ENCODE measurements around the gene SIRT3.
A peak's percentile ranks its signal among the peaks of the same experiment; 100 is the strongest.

SIRT3 gene

GRCh38 chr11:235997-236773, at the start of gene SIRT3:
TSS of gene SIRT3 (minus strand) at chr11:236342. CDS start at chr11:236328, 14 bp downstream.
- DNase-seq (ENCODE audit: low read depth, low spot score) = peak; percentile 40

GRCh38 chr11:285894-286220, 49.7 kb upstream of the SIRT3 start:
- DNase-seq (ENCODE audit: low read depth, low spot score) = no peak

DNA sequence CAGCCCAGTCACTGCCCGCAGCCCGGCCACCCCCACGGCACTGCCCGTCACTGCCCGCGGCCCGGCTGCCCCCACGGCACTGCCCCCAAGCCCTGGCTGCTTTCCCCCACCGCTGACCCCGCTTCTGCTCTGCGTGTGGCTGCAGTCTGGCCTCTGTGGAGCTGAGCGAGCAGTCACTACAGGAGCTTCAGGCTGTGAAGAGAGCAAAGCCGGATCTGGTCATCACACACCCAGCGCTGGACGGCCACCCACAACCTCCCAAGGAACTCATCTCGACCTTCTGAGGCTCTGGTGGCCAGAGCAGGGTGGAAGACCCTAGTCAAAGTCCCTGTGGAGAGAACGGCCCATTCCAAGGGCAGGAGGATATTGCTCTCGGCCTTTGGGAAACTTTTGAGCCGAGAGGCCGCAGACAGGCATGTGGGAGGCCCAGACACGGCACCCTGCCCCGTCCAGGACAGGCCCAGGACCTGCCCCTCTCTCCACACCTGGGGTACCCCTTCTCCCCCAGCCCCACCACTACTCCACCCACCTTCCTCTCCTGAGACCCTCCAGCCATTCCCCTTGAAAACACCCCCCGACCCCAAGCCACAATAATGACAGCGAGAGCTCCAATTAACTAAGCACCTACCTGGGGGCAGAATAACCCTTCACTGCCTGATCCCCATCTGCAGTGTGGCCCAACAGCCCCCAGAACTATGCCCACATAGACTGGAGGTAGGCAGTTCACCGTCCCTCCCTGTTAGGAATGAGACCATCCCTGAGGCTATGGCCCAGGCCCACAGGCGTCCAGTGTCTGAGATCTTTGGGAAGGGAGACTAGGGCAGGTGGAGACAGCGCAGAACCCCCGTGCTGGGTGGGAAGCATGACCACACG, 49.1 kb upstream of the SIRT3 start:
- no peak for DNase-seq (ENCODE audit: low read depth, low spot score)

DNA sequence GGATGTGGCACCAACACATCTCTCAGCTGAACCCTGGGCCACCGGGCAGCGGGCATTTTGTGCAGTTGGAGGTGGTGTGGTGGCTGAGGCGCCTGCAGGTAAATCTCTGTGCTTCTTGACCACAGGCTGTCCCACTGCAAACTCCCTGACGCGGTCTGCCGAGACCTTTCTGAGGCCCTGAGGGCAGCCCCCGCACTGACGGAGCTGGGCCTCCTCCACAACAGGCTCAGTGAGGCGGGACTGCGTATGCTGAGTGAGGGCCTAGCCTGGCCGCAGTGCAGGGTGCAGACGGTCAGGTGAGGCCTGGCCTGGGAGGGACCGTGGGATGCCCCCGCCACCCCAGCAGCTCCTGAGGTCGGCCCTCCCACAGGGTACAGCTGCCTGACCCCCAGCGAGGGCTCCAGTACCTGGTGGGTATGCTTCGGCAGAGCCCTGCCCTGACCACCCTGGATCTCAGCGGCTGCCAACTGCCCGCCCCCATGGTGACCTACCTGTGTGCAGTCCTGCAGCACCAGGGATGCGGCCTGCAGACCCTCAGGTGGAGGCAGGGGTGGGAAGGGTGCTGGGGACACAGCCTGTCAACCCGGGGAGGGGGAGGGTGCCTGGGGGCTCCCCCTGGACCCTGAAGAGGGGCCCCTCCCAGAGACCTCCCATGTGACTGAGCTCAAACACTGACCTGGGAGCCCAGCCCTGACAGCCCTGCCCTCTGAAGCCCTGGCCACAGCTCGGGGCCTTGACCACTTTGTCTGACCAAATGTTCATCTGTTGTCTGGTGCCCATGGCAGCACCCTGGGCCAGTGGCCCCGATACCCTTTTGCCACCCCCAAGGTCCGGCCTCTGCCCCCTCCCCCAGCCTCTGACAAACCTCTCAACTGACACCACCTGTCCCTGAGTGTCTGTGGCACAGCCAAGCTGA, 48.2 kb upstream of the SIRT3 start:
- no peak for DNase-seq (ENCODE audit: low read depth, low spot score)

DNA sequence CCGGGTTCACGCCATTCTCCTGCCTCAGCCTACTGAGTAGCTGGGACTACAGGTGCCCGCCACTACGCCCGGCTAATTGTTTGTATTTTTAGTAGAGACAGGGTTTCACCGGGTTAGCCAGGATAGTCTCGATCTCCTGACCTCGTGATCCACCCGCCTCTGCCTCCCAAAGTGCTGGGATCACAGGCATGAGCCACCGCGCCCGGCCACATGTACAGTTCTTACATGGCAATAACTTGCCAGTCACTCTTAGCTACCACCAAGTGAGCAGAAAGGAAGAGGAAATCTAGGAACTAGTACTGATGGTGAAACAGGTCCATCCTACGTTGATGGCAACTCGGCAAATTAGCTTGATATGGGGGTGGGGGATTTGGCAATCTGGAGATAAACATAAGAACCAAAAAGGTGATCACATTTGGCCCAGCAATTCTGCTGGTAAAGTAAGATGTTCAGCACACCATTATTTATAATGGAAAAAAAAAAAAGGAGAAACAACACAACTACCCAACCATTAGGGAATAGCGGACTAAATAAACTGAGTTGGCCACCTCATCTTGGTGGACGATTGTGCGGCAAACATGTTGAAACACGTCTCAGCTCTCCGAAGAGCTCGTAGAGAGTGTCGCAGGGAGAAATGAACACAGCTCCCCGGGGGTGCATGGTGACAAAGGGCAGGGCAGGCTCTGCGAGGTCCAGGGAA, 47.4 kb upstream of the SIRT3 start:
- DNase-seq (ENCODE audit: low read depth, low spot score) = no peak

DNA sequence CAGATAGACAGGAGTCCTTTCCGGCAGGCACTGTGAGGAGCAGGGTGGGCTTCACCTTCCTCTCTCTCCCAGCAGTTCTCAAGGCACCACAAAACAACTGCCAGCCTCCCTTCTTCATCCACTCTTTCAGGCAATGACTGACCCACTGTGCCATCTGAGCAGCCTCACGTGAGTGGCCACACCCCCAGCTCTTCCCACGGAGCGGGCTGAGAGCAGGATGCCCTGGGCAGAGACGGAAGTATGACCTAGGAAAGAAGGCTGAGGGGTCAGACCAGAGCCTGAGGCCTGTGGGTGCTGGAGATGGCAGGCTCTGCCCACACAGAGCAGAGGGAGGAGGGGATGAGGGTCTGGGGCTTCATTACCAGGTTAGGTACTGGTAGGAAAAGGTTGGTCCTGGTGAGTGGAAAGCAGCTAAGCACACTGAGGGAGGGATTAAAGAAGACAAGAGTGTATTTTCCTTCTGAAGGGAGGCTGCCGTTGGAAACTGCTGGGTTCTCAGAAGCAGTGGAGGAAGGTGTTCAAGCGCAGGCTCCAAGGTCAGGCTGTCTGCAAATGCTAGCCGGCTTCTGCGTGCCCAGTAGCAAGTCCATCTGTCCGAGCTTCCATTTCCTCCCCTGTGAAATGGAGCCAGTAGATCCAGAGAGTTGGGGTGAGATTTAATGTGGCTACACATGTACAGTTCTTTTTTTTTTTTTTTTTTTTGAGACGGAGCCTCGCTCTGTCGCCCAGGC, 46.7 kb upstream of the SIRT3 start:
- no peak for DNase-seq (ENCODE audit: low read depth, low spot score)

GRCh38 chr11:282171-282570, 46.0 kb upstream of the SIRT3 start:
- no peak for DNase-seq (ENCODE audit: low read depth, low spot score)

- no peak for DNase-seq (ENCODE audit: low read depth, low spot score)
Measured at GRCh38 chr11:281486-282161, 45.5 kb upstream of the SIRT3 start.

DNA sequence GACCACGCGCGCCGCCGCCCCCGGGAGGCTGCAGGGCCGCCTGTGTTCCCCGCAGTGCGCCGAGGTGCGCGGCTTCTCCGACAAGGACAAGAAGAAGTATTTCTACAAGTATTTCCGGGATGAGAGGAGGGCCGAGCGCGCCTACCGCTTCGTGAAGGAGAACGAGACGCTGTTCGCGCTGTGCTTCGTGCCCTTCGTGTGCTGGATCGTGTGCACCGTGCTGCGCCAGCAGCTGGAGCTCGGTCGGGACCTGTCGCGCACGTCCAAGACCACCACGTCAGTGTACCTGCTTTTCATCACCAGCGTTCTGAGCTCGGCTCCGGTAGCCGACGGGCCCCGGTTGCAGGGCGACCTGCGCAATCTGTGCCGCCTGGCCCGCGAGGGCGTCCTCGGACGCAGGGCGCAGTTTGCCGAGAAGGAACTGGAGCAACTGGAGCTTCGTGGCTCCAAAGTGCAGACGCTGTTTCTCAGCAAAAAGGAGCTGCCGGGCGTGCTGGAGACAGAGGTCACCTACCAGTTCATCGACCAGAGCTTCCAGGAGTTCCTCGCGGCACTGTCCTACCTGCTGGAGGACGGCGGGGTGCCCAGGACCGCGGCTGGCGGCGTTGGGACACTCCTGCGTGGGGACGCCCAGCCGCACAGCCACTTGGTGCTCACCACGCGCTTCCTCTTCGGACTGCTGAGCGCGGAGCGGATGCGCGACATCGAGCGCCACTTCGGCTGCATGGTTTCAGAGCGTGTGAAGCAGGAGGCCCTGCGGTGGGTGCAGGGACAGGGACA, 44.8 kb upstream of the SIRT3 start:
- DNase-seq (ENCODE audit: low read depth, low spot score) = no peak

GRCh38 chr11:279966-280705, 44.0 kb upstream of the SIRT3 start:
- DNase-seq (ENCODE audit: low read depth, low spot score) = no peak

DNA sequence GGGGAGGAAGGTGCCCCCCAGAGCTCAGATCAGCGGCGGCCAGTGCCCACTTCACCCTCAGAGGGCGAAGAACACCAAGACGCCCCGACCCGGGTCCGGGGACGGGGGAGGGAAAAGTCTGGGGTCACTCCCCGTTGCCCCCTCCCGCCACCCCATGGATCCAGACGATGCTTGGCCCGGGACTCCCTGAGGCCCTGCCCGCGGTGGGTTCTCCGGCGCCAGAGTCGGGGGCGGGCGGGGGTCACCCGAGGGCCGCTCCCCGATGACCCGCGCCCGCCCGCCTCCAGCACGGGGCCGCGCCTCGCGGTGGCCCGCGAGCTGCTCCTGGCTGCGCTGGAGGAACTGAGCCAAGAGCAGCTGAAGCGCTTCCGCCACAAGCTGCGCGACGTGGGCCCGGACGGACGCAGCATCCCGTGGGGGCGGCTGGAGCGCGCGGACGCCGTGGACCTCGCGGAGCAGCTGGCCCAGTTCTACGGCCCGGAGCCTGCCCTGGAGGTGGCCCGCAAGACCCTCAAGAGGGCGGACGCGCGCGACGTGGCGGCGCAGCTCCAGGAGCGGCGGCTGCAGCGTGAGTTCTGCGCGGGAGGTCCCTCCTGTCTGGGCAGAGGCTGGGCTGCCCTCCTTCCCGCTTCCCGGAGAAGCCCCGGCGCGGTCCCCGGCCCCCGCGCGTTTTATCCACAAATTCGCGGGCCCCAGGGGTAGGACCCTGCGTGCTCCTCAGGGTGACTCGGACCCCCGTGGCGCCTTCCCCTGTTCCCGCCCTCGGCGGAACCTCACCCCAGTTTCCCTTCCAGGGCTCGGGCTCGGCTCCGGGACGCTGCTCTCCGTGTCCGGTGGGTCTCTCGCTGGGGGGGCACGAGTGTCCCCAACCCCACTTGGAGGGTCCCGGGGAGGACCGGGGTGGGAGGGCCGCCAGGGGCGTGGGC, 43.2 kb upstream of the SIRT3 start:
- DNase-seq (ENCODE audit: low read depth, low spot score) = no peak

DNA sequence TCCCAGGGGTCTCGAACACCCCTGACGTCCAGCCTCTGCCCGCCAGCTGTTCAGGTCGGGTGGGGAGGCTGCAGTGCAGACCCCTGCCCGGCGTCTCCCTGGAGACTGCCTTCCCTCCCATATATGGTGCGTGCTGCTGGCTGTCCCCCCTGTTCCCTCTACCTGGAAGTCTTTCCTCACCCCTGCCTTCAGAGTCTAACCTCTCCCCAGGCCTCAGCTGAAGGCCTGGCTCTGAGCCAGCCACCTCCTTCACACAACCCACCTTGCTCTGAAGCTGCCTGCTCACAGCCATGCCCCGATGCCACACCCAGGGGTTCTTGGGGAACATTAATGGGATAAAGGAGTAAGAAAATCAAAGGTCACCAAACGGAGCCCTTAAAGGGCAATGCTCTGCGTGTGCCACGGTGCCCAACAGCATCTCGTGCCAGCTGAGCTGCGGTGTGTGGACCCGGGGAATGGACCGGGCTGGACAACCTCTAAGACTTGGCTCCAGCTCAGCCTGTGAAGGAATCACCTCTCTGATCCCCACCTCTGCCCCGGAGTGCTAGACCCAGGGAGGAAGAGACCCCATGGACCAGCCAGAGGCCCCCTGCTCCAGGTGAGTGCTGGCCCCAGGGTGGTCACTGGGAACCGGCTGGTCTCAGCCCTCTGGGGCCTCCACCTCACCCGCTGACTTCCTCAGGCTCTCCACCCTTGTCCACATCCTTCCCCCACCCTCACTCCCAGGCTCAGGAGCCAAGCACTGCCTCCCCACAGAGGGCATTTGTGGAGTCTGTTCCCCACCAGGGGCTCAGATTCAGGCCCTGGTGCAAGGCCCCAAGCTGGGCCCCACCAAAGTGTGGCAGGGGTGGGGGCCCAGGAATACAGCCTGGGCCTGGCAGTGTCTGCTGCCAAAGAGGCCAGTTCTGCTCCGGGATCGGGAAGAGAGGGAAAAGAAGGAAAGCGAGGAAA, 42.1 kb upstream of the SIRT3 start, which contains the start of gene NLRP6:
NLRP6 (plus strand) TSS at position 407 of the 951 bp plus-strand sequence; CDS start at position 570, 163 bp downstream.
- DNase-seq (ENCODE audit: low read depth, low spot score) = no peak

GRCh38 chr11:276219-276618, 40.1 kb upstream of the SIRT3 start:
- no peak for DNase-seq (ENCODE audit: low read depth, low spot score)

GRCh38 chr11:272931-273198, 36.7 kb upstream of the SIRT3 start:
- no peak for DNase-seq (ENCODE audit: low read depth, low spot score)

DNA sequence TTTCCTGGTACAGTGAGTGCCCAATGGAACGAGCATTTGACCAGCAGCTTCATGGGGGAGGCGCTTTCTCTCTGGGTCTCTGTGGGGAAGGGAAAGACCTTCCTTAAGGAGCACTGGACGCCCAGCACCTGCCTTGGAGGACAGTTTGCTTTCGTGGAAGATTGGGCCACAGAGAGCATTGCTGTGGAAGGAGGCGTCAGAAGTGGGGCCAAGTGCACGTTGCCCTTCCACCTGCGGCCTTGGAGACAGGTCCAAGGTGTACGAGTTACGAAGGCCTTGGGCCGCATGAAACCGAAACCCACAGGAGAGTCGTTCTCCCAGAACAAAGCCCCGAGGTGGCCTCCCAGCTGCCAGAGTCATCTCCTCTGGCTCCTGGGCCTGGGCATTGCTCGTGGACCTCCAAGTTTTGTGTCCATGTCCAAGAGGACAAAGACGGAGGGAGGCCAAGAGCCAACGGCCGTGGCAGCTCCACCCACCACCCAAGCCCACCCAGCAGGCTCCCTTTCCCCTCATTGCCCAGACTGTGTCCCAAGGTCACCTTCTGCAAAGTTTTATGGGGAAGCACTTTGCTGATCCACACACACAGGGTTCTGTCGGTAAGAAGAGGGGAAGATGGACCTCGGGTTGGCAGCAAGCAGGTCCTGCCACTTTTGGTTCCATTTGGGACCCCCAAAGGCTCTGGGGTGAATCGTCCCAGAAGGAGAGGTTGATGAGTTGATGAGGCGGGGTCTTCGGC, 36.2 kb upstream of the SIRT3 start:
- no peak for DNase-seq (ENCODE audit: low read depth, low spot score)

DNA sequence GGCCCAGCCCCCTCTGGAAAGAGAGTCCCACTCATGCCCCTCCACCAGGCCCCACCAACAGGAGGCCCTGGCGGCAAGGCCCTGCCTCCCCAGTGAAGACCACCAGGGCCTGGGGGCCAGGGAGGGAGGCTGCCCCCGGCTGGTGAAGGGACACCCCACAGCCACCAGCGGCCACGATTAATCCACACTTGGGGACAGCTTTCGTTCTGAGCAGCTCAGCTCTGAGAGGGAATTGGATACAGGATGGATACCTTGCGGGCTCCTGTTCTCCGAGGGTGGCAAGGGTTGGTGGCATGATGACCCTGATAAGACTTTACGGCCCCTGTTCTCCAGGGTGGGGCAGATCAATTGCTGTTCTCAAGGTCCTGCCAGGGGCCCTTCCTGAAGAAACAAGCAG, 35.2 kb upstream of the SIRT3 start:
- no peak for DNase-seq (ENCODE audit: low read depth, low spot score)

Measured in iPS DF 19.7 (cell line).